Pancreas (tissue), 10 donors: Measurements from ENCODE around the gene CHRNB2. TPM values are rescaled to one million over a fixed set of nuclear protein-coding genes. Genes with fewer than 3 reads are reported as not detected.

ENCODE experiments used
- ATAC-seq, 4 donors: fragments of 200-7000 bp; cut with Tn5 transposase; one replicate each; pipeline versions ENCODE4 v1.8.0 to v1.9.1; 2020; ENCODE audit warnings: mild to moderate bottlenecking in 4 of 4, moderate library complexity in 4 of 4
- DNase-seq, 6 donors: peaks; one replicate each; pipeline ENCODE4 v3.0.0-alpha.2; 2020
- FAIRE-seq: peaks from 2 replicates; lab custom pipeline; 2012; peaks lifted over from hg19 to GRCh38; lab: Jason Lieb, UNC
- H3K27ac ChIP-seq, 4 donors: fragments of 200-600 bp; sonication (generic); 1 replicate in 3 of 4; 2 replicates in 1 of 4; pipeline versions ENCODE4 v1.5.0 to v1.8.0; 2020
- H3K27me3 ChIP-seq, 4 donors: fragments of 200-600 bp; one replicate each; pipeline ENCODE4 v1.8.0; 2021
- H3K36me3 ChIP-seq, 3 donors: fragments of 200-600 bp; sonication (generic) in 1 of 3; one replicate each; pipeline versions ENCODE4 v1.5.0 to v1.8.0; 2020 to 2021
- H3K4me1 ChIP-seq, 3 donors: fragments of 200-600 bp; one replicate each; pipeline ENCODE4 v1.8.0; 2021
- H3K4me3 ChIP-seq, 4 donors: fragments of 200-600 bp; sonication (generic) in 2 of 4; one replicate each; pipeline versions ENCODE4 v1.5.0 to v1.8.0; 2020 to 2021
- H3K9me3 ChIP-seq, 4 donors: fragments of 200-600 bp; one replicate each; pipeline ENCODE4 v1.8.0; 2021
- WGBS, 2 donors: extraction: QIAGEN DNeasy Blood & Tissue Kit; methylation state at CpG; one replicate each; pipeline ENCODE4 v1.1.7; 2013; 5-methylcytosine and 5-hydroxymethylcytosine counted together
- intact Hi-C, 3 donors: fragments of 100-400 bp; cut with DNase I; formaldehyde crosslinking; loops; one replicate each; pipeline versions ENCODE4 v1.11.1 to v1.14.2; 2022
- polyA plus RNA-seq, 2 donors: library from polyadenylated mRNA; stranded (reverse); fragments of 200-250 nt; gene quantifications; one replicate each; pipeline ENCODE4 v1.2.3, GENCODE V29; 2013
- total RNA-seq, 6 donors: library from RNA; stranded (reverse); fragmentation: NEBNext Ultra II Directional in 4 of 6; extraction: Animal tissue kit (Norgen Biotek cat#: 25700) in 4 of 6; gene quantifications; one replicate each; pipeline versions ENCODE4 v1.2.1 to v1.2.4, GENCODE V29; 2021 to 2023
- TF ChIP-seq, protein P1 (sequence below), 4 donors: fragments of 200-600 bp; sonication (generic) in 3 of 4; IDR thresholded peaks; one replicate each; pipeline versions ENCODE4 v1.5.0 to v1.8.0; 2021; ENCODE audit warnings: antibody characterized with exemption in 4 of 4
- donor health status: healthy with polysubstance abuse.
- donor health status: DM: no; HTN: no; CAD: no; lungs with moderate emphysema.
- donor health status: DM: no; HTN: no; CAD: no.
- donor health status: control.
- donor health status: control.
- donor health status: Bipolar disorder and iron deficiency.
- donor health status: DM: yes; HTN: yes; CAD: no.
- donor health status: DM: no; HTN: no; CAD: no.
- donor health status: DM: no; HTN: no; CAD: no.
- donor health status: DM: yes; HTN: yes; CAD: no.

CHRNB2 gene
- total and polyA plus RNA-seq, 8 donors, result 0.32 to 3.1 (median 0.69) TPM

- no peak overlapping the region for H3K27ac ChIP-seq
- no peaks in the 10 kb centered on the region for H3K36me3 ChIP-seq
- no peaks in the 10 kb centered on the region for H3K27me3 ChIP-seq
- DNase-seq (no peak), FAIRE-seq (no peak), ATAC-seq (no peak)
- TF ChIP-seq, protein P1, sequence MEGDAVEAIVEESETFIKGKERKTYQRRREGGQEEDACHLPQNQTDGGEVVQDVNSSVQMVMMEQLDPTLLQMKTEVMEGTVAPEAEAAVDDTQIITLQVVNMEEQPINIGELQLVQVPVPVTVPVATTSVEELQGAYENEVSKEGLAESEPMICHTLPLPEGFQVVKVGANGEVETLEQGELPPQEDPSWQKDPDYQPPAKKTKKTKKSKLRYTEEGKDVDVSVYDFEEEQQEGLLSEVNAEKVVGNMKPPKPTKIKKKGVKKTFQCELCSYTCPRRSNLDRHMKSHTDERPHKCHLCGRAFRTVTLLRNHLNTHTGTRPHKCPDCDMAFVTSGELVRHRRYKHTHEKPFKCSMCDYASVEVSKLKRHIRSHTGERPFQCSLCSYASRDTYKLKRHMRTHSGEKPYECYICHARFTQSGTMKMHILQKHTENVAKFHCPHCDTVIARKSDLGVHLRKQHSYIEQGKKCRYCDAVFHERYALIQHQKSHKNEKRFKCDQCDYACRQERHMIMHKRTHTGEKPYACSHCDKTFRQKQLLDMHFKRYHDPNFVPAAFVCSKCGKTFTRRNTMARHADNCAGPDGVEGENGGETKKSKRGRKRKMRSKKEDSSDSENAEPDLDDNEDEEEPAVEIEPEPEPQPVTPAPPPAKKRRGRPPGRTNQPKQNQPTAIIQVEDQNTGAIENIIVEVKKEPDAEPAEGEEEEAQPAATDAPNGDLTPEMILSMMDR (IDR thresholded peaks at IDR 0.05), result no peak
- intact Hi-C loops, result no loop called here
- no peaks in the 10 kb centered on the region for H3K4me1 ChIP-seq
- H3K9me3 ChIP-seq, result no peaks in the 10 kb centered on the region
- no peak overlapping the region for H3K4me3 ChIP-seq
- WGBS, 2 donors, result 64 to 77% methylated on average over 7 of the region's 7 CpGs
These were observed 31.0 kb upstream of the CHRNB2 start for GRCh38 chr1:154536570-154536969.

- TF ChIP-seq, protein P1 (IDR thresholded peaks at IDR 0.05), result no peak
- 73 to 77% methylated on average over 9 of the region's 9 CpGs for WGBS, 2 donors
- Histone ChIP-seq H3K27me3 (no peaks in the 10 kb centered on the region), H3K36me3 (no peaks in the 10 kb centered on the region), H3K9me3 (no peaks in the 10 kb centered on the region), H3K4me1 (no peaks in the 10 kb centered on the region), H3K4me3 (no peak overlapping the region), H3K27ac (no peak overlapping the region)
- peak in 1 of 6 donors; percentile 27 for DNase-seq
- ATAC-seq, result no peak
- no peak for FAIRE-seq
- intact Hi-C loops, result no loop called here
These were observed 27.8 kb upstream of the CHRNB2 start for GRCh38 chr1:154539486-154540483.

DNA sequence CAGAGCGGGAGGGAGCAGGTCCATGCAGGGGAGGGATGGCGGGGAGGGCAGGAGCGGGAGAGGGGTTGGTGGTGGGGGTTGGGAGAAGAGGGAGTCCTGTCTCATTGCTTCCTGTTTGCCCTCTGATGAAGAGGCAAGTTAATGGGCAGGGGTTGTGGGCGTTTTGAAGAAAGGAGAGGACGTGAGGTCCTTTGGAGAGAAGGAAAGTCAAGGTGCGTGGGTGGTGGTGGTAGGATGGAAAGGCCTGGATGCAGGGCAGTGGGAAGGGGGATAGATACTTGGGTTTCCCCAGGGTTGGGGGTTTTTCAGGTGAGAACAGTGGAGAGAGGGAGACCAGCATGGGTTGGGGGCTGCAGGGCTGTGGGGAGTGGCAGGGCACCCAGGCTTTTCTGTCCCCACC, 26.3 kb upstream of the CHRNB2 start:
- Histone ChIP-seq H3K9me3 (no peaks in the 10 kb centered on the region), H3K27me3 (no peaks in the 10 kb centered on the region), H3K27ac (no peak overlapping the region), H3K4me3 (no peak overlapping the region), H3K36me3 (no peaks in the 10 kb centered on the region), H3K4me1 (no peaks in the 10 kb centered on the region)
- ATAC-seq (no peak), DNase-seq (peak in 1 of 6 donors; percentile 26), FAIRE-seq (no peak)
- intact Hi-C loops, result no loop called here
- TF ChIP-seq, protein P1 (IDR thresholded peaks at IDR 0.05), result no peak
- WGBS, 2 donors, result 63 to 66% methylated on average over 6 of the region's 6 CpGs

- FAIRE-seq (no peak), ATAC-seq (peak; percentile 36 to 78 (median 67)), DNase-seq (peak in 4 of 6 donors; percentile 33 to 67 (median 59))
- intact Hi-C loops, result no loop called here
- H3K27me3 ChIP-seq, result no peaks in the 10 kb centered on the region
- 57 to 72% methylated on average over 13 of the region's 13 CpGs for WGBS, 2 donors
- peaks cover 3 to 24% (median 19%) of the 10 kb centered on the region in 3 donors for H3K36me3 ChIP-seq
- peaks cover 21 to 27% (median 26%) of the 10 kb centered on the region in 3 donors for H3K4me1 ChIP-seq
- peak overlapping the region in 3 of 4 donors; percentile 62 to 73 (median 66) for H3K27ac ChIP-seq
- H3K9me3 ChIP-seq, result no peaks in the 10 kb centered on the region
- TF ChIP-seq, protein P1 (IDR thresholded peaks at IDR 0.05), result peak; percentile 39 to 53 (median 46)
- no peak overlapping the region for H3K4me3 ChIP-seq
These were observed 21.1 kb upstream of the CHRNB2 start for GRCh38 chr1:154546264-154547063.
